Measurements from ENCODE around the gene FBXL16. TPM values are rescaled to one million over a fixed set of nuclear protein-coding genes. Genes with fewer than 3 reads are reported as not detected.

The FBXL16 gene
- total and polyA plus RNA-seq, 12 donors = 0.04 to 0.64 (median 0.10) TPM; not detected in 4

DNA sequence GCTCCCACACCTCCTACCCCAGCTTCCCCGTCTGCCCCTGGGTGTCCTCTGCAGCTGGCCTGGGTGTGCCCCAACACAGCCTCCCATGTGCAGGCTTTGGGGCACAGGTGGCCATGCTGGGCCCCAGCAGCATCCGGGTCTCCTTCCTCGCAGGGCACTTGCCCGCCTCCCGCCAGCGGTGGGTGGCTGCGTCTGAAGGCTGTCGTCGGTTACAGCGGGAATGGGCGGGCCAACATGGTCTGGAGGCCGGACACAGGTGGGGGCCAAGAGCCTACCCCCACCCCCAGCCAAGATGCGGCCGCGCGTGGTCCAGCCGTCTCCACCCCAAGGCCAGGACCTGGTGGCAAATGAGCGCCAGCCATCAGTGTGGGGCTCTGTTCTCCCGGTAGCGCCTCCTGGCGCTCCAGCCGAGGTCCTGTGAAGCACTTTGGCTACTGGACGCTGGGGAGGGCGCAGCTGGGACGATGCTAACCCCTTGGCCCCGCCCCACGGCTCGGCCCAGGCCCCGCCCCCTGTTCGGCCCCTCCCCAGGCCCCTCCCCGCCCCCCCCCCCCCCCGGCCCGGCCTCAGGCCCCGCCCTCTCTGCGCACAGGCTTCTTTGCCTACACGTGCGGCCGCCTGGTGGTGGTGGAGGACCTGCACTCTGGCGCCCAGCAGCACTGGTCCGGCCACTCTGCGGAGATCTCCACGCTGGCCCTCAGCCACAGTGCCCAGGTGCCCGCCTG, 45.0 kb downstream of the FBXL16 start:
- H3K4me1 ChIP-seq = peaks cover 0 to 16% (median 12%) of the 10 kb centered on the region in 9 donors
- 19% methylated on average over 31 to 37 of the region's 43 CpGs for WGBS, 2 donors
- peaks cover 0 to 35% (median 0%) of the 10 kb centered on the region in 9 donors for H3K36me3 ChIP-seq
- H3K27ac ChIP-seq = peak overlapping the region in 9 of 10 donors; percentile 35 to 77 (median 64)
- H3K4me3 ChIP-seq = peak overlapping the region in 6 of 10 donors; percentile 31 to 45 (median 40)
- DNase-seq (peak; percentile 87 to 89), ATAC-seq (peak; percentile 74 to 92 (median 86))
- TF ChIP-seq, protein P1, sequence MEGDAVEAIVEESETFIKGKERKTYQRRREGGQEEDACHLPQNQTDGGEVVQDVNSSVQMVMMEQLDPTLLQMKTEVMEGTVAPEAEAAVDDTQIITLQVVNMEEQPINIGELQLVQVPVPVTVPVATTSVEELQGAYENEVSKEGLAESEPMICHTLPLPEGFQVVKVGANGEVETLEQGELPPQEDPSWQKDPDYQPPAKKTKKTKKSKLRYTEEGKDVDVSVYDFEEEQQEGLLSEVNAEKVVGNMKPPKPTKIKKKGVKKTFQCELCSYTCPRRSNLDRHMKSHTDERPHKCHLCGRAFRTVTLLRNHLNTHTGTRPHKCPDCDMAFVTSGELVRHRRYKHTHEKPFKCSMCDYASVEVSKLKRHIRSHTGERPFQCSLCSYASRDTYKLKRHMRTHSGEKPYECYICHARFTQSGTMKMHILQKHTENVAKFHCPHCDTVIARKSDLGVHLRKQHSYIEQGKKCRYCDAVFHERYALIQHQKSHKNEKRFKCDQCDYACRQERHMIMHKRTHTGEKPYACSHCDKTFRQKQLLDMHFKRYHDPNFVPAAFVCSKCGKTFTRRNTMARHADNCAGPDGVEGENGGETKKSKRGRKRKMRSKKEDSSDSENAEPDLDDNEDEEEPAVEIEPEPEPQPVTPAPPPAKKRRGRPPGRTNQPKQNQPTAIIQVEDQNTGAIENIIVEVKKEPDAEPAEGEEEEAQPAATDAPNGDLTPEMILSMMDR (IDR thresholded peaks at IDR 0.05) = peak; percentile 20 to 79 (median 63)
- intact Hi-C loops (cut with DNase I) = loop anchor here in 7 of 10 donors (5.0 to 10.0 kb wide), 4 partner anchors 73 to 83 kb away; no protein-coding TSS in a partner anchor
- no peaks in the 10 kb centered on the region for H3K27me3 ChIP-seq
- no peaks in the 10 kb centered on the region for H3K9me3 ChIP-seq

DNA sequence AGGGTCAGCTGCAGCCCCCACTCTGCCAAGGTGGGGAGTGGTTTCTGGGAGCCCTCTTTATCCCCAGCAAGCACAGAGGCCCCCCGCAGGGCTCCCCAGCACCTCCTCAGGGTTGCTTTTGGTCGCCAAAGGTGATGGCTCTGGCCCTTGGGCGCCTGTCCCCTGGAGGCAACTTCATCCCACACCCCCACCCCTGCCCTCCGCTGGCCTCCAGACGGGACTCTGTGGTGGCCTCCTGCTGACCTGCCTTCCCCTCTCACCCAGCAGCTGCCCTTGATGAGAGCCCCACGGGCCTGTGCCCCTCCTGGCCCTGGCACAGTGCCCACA, 45.5 kb downstream of the FBXL16 start:
- intact Hi-C loops (cut with DNase I) = loop anchor here in 7 of 10 donors (5.0 to 10.0 kb wide), 4 partner anchors 73 to 83 kb away; no protein-coding TSS in a partner anchor
- Histone ChIP-seq H3K4me1 (peaks cover 0 to 16% (median 12%) of the 10 kb centered on the region in 9 donors), H3K27ac (peak overlapping the region in 7 of 10 donors; percentile 22 to 77 (median 57)), H3K27me3 (no peaks in the 10 kb centered on the region), H3K9me3 (no peaks in the 10 kb centered on the region), H3K4me3 (peak overlapping the region in 5 of 10 donors; percentile 31 to 45 (median 39)), H3K36me3 (peaks cover 0 to 40% (median 0%) of the 10 kb centered on the region in 9 donors)
- peak in 2 of 8 donors; percentile 0 to 1 for ATAC-seq
- WGBS, 2 donors = 63 to 64% methylated on average over 6 of the region's 6 CpGs
- no peak for DNase-seq
- TF ChIP-seq, protein P1 (IDR thresholded peaks at IDR 0.05) = no peak

DNA sequence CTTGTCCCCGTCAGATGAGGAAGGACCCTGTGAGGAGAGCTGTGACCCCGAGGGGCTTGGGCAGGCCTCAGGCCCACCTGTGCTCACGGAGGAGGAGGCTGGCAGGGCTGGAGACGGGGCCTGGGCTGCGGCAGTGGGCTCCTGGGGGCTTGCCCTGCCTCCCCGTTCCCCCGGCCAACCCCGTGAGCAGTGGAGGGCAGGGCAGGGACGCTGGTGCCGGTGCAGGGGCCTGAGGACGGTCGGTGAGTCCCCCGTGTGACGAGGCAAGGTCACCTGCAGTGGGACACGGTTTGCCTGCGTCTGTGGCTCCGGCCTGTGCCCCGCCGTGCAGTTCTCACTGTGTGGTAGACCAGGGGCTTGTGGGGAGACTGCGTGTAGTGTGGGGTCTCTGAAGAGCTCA, 46.0 kb downstream of the FBXL16 start:
- H3K27ac ChIP-seq = no peak overlapping the region
- no peaks in the 10 kb centered on the region for H3K27me3 ChIP-seq
- peaks cover 0 to 16% (median 12%) of the 10 kb centered on the region in 9 donors for H3K4me1 ChIP-seq
- peaks cover 0 to 44% (median 0%) of the 10 kb centered on the region in 9 donors for H3K36me3 ChIP-seq
- intact Hi-C loops (cut with DNase I) = loop anchor here in 9 of 10 donors (5.0 to 10.0 kb wide), 4 partner anchors 72 to 82 kb away; no protein-coding TSS in a partner anchor
- WGBS, 2 donors = 89 to 90% methylated on average over 19 to 20 of the region's 20 CpGs
- TF ChIP-seq, protein P1 (IDR thresholded peaks at IDR 0.05) = no peak
- DNase-seq (no peak), ATAC-seq (peak in 2 of 8 donors; percentile 0 to 2)
- H3K4me3 ChIP-seq = no peak overlapping the region
- H3K9me3 ChIP-seq = no peaks in the 10 kb centered on the region

DNA sequence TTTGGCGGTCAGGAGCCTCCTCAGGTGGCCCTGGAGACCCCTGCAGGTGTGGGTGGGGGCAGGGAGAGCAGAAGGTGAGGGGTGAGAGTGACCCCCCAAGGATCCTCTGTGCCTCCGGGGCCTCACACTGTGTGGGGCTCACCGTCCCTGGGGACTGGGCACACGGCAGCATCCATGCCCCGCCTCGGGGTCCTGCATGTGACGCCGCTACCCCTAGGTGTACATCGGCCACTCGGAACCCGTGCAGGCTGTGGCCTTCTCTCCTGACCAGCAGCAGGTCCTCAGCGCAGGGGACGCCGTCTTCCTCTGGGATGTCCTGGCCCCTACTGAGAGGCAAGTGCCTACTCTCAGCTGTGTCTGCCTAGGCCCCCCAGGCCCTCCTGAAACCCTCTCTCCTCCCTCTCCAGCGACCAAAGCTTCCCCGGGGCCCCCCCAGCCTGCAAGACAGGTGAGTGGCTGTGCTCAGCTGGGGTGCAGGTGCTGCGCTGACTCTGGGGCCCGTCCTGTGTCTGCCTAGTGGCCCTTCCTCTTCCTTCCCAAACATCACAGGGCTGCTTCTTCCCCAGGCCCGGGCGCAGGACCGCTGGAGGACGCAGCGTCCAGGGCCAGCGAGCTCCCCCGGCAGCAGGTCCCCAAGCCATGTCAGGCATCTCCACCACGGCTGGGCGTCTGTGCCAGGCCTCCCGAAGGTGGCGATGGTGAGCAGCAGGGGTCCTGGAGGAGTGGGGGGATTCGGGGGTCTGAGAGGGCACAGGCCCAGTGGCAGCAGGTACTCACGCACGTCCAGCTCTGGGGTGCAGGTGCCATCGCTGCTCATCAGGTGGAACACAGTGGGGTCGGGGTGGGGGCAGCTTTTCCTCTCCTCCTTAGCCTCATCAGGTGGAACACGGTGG, 46.7 kb downstream of the FBXL16 start:
- DNase-seq = no peak
- ATAC-seq = no peak
- no peak overlapping the region for H3K4me3 ChIP-seq
- H3K36me3 ChIP-seq = peaks cover 0 to 45% (median 0%) of the 10 kb centered on the region in 9 donors
- no peaks in the 10 kb centered on the region for H3K27me3 ChIP-seq
- WGBS, 2 donors = 93% methylated on average over 35 of the region's 35 CpGs
- H3K4me1 ChIP-seq = peaks cover 0 to 16% (median 12%) of the 10 kb centered on the region in 9 donors
- H3K9me3 ChIP-seq = no peaks in the 10 kb centered on the region
- TF ChIP-seq, protein P1 (IDR thresholded peaks at IDR 0.05) = no peak
- intact Hi-C loops (cut with DNase I) = loop anchor here in 2 of 10 donors (5.0 to 10.0 kb wide), 2 partner anchors 74 to 82 kb away; no protein-coding TSS in a partner anchor
- no peak overlapping the region for H3K27ac ChIP-seq
